ENCODE results near the gene LCOR. TPM values are rescaled to one million over a fixed set of nuclear protein-coding genes. Genes with fewer than 3 reads are reported as not detected.

LCOR gene
- total and polyA plus RNA-seq, 9 of the 15 experiments (the other 6 are each of a cell fraction or from before 2014, with no cell fraction given) = 3.6 to 25.2 (median 14.4) TPM

GRCh38 chr10:96921655-96922054 is 89.6 kb downstream of the LCOR start:
- H3K27ac ChIP-seq (ENCODE audit: extremely low read depth, low read depth, low read length) = no peak overlapping the region
- POLR2A ChIA-PET = no interaction called here
- no TSS peak for BruUV-seq (replicated peaks)
- 77% methylated on average over 3 of the region's 4 CpGs for WGBS (ENCODE audit: insufficient coverage, low coverage, missing lambda C conversion rate)
- no peaks in the 10 kb centered on the region for H4K20me1 ChIP-seq (replicated peaks; ENCODE audit: control insufficient read depth, insufficient read depth, low read length)
- H3K36me3 ChIP-seq (ENCODE audit: control insufficient read depth, insufficient read depth, low read length) = 0 out of 3 replicates have a peak, but pooled peaks cover 4% of the 10 kb centered on the region
- H3K4me1 ChIP-seq (replicated peaks in 1 of 2; ENCODE audit: control insufficient read depth in 2 of 2, insufficient read depth in 2 of 2, low read length in 2 of 2) = peaks cover 0 to 3% of the 10 kb centered on the region in 2 experiments; a peak in 2 of 5 replicates
- DNase-seq (ENCODE audit: extremely low read depth in 1 of 4, low spot score in 3 of 4) = no peak
- H3K79me2 ChIP-seq (ENCODE audit: control insufficient read depth, insufficient read depth, low read length) = peaks cover 49% of the 10 kb centered on the region
- TF ChIP-seq ZNF561 (CRISPR knock-in tag; conservative IDR thresholded peaks at IDR 0.05) (no peak), ZBTB5 (IDR thresholded peaks at IDR 0.05) (no peak), ZKSCAN8 (CRISPR knock-in tag; IDR thresholded peaks at IDR 0.05) (no peak), GABPB2 (CRISPR knock-in tag; conservative IDR thresholded peaks at IDR 0.05) (no peak), ZNF644 (tag; IDR thresholded peaks at IDR 0.05; ENCODE audit: low read depth) (no peak), BMI1 (IDR thresholded peaks at IDR 0.05; ENCODE audit: low read length) (no peak), ZNF217 (CRISPR knock-in tag; IDR thresholded peaks at IDR 0.05) (no peak), ZNF282 (CRISPR knock-in tag; IDR thresholded peaks at IDR 0.05) (no peak), ZNF583 (CRISPR knock-in tag; IDR thresholded peaks at IDR 0.05) (no peak), KDM1A (IDR thresholded peaks at IDR 0.05) (no peak)
- in situ Hi-C loops (cut with MboI) (no loop called here), intact Hi-C loops (cut with micrococcal nuclease) (no loop called here)
- H3K4me2 ChIP-seq (ENCODE audit: insufficient read depth, low read length) = no peak overlapping the region
- H3K9me1 ChIP-seq (ENCODE audit: control insufficient read depth, insufficient read depth, low read length) = no peaks in the 10 kb centered on the region
- H2AFZ ChIP-seq (ENCODE audit: low read depth, low read length) = no peak overlapping the region
- FAIRE-seq = no peak
- H3K9ac ChIP-seq (ENCODE audit: insufficient read depth in 1 of 2, low read depth in 2 of 2, low read length in 2 of 2) = no peak overlapping the region
- H3K27me3 ChIP-seq (ENCODE audit: control insufficient read depth in 2 of 2, insufficient read depth in 2 of 2, low read length in 2 of 2) = no peaks in the 10 kb centered on the region
- CTCF ChIA-PET (ENCODE audit: low intra/inter-chr PET ratio) = no interaction called here
- H3K9me3 ChIP-seq (replicated peaks; ENCODE audit: control insufficient read depth, insufficient read depth, low read depth, low read length) = no peaks in the 10 kb centered on the region
- no peak for ATAC-seq
- no peak overlapping the region for H3K4me3 ChIP-seq
